NCI-H2227 (cell line): Measurements from ENCODE around the gene KRT80.

Source experiments
- DNase-seq: peaks from one replicate; lab custom pipeline; 2025; ENCODE audit not compliant: unreplicated experiment; lab: John Stamatoyannopoulos, UW

Gene KRT80

DNA sequence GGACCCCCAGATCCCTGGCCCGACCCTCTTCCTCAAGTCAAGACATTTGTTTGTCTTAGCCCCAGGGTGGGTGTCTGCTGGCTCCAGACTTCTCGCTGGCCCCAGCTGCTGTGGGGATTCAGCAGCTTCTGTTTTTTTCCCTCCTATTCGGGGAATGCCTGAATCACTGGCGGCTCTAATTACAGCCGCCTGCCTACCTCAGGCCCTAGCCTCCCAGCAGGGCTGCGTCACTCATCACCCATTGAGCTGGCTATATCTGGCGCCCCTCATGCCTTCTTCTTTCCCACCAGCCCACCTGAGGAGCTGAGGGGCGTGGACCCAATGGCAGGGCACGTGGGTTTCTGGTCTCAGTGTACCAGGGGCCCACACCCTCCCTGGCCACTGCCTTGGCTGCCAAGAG, 10.1 kb downstream of the KRT80 start:
- DNase-seq = peak; percentile 8

DNA sequence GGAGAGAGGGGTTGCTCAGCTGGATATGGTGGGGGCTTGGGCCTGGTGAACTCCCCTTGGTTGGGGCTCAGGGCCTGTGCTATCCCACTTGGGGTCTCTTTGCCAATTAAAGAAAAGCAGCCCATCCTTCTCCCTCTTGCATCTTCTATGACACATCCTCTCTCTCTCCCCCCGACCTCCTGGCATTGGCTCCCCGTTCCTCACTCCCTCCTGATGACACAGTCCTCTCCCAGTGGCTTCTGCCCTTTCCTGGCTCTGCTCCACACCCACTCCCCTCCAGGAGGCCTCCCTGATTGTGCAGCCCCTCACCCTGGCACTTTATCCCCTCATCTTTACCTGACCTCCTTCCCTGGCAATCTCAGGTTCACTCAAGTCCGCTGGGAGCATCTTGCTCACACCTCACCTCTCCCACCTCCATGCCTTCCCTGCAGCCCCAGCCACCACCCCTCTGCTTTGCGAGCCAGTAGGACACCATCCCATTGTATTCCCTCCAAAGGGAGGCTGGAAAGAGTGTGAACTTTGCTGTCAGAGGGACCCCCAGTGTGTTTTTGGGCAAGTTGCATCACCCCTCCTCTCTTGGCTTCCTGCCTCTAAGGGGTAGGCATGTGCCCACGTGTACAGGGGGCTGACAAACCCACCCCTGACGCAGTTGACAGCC, 10.7 kb downstream of the KRT80 start:
- DNase-seq = no peak

DNA sequence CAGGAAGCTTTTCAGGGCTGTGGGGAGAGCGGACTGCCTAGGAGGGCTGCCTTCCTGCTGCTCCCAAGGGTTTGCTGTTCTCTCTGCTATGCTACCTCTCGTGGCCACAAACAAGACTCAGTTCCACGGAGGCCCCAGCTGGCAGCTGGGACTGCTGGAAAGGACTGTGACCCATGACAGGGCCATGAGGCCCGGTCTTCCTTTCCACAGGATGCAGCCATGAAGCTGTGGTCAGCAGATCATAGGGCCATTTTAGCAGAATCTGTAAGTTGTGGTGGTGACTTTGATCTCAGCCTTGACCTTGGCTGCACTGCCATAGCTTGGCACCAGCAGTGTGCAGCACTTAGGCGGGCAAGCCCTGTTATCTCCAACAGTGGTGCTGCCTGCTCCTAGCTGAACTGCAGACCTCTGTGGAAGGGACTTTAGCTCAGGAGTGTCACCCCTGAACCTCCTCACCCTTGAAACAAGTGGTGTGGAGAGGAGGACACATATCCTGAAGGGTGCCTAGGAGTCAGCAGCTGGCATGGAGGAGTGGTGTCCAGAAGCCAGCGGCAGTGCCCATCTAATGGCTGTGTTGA, 12.3 kb downstream of the KRT80 start:
- DNase-seq = no peak

DNA sequence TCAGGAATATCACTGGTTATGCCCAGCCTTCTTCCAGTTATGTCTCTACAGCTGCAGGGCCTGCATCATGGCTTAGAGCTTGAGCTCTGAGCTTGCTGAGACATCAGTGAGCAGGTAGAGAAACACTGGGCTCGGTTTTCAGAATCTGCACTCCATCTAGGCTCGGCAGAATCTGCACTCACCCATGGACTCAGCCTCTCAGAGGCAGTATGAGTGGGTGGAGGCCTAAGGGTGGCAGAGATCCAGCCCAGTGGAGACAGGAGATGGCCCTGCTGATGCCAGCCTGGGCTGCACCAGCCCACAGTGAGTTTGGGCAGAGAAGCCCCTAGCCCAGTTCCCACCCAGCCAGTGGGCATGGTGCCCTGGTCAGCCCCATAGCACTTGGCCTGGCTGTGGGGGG, 12.8 kb downstream of the KRT80 start:
- DNase-seq = no peak

- no peak for DNase-seq
Measured at GRCh38 chr12:52178443-52178842, 13.4 kb downstream of the KRT80 start.

DNA sequence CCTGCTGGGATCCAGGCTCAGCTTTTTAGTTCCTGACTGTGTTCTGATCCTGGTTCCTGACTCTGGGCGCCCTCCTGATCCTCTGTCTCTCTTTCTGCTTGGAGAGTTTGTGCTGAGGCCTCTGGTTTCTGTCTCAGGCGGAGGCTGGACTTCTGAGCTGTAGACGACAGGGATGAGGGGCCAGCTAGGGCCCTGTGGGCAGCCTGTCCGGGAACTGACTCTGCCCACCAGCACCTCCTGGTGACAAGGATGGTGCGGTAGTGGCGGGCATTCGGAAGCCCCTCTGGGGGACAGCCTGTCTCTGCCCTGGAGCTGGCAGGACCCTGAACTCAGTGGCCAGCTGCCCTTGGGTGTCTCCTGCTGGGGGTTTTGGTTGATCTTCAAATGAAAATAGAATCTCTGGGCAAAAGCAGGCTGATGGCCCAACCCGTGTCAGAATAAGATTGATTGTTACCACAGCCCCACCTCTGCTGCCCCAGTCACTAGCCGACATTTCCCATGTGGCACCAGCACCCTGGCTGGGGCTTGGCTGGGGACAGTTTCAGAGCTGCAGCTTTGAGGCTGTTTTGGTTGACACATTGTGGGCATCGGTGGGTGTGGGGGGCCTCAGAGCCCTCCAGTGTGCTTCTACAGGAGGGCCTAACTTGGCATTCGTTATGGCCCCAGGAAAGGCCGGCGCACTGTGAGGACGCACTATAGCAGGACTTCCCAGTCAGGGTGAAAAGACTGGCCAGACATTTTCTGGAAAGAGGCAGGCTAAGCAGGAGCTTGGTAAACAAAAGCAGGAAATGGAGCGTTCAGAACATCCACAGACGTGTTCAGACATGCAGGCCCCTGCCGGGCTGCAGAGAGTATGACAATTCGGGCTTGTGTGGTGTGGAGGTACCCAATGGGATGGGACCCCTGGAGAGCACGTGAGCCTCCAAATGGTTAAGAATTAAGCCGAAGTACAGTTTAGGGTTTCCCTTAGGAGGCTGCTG, 16.2 kb downstream of the KRT80 start:
- peak; percentile 13 for DNase-seq

DNA sequence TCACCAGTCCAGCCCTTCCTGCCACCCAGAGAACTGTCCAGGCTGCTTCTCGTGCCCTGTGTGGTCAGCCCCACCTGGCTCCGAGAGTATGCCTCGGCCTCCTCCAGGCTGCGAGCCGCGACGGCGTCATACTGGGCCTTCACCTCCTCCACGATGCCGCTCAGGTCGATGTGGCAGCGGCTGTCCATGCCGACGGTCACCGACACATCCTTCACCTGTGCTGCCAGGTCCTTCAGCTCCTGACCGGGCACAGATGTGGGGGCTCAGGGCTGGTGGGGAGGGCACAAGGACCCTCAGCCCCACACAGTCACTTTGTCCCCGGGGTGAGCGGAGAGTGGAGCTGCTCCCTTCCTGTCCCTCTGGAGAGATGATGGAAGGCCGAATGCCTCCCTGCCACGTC, 18.3 kb downstream of the KRT80 start:
- DNase-seq = no peak

DNA sequence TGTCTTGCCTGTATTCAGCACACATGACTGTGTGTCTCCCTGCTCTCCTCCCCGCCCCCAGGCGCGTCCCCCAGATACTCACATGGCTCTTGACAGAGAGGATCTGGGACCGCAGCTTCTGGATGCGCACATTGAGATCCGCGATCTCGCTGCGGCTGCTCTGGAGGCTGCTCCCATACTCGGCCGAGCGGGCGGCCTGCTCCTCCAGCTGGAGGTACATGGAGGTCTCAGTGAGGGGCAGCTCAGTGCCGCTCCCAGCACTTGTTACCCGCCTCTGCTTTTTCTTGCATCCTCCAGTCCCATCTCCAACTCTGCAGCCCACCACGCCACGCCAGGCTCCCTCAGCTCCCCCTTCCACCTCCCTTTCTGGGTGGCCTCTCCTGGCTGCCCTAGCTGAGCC, 18.9 kb downstream of the KRT80 start:
- DNase-seq = no peak

DNA sequence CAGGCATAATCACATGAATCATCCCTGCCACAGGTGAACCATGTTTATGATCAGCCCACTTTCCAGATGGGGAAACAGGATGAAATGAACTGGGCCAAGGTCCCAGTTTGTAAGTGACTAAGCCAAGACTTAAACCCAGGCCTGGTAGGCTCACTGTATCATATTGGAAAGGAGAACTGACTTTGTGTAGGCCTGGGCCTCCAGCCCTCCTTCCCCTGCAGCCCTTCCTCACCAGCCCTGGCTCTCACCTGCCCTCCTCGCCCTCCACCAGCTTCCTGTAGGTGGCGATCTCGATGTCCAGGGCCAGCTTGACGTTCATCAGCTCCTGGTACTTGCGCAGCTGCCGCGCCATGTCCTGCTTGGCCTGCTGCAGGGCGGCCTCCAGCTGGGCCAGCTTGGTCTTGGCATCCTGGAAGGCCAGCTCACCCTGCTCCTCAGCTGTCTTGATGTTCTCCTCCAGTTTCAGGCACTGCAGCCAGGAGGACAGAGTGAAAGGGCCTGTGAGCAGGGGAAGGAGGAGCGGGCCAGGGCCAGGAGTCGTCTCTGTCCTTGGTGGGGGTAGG, 19.8 kb downstream of the KRT80 start:
- DNase-seq = no peak

DNA sequence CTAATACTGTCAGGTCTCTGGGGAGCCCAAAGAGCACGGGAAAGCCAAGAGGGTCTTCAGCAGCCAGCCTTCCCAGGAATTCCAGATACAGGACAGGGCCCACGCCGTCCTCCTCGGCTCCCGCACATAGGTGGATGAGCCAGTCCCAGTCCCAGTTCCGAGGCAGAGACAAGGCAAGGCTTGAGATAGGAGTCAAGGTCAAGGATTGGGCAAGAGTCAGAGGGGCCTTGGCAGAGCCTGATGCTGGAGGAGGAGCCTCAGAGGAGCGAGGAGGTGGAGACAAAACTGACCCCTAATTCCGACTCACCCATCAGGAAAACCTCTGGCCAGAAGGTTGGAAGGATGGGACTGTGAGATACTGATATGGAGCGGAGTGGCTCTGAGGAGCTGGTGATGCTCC, 21.0 kb downstream of the KRT80 start:
- no peak for DNase-seq

DNA sequence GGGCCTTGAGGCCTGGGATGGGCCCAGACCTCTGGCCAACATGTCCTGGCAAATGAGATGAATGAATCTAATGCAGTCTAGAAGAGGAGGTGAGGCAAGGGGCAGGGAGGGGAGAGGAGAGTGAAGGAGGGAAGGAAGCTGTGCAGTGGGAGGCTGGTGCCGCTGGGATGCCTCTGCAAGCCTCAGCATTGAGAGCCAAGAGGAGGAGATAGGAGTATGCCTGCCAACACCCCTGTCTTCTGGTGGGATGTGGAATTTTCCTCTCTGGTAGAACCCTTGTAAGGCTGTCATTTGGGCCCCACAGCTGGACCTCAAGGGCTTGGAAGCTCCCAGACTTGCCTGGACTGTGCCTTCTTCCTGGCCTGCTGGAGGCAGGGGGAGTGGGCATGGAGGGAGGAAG, 21.9 kb downstream of the KRT80 start:
- DNase-seq = no peak

DNA sequence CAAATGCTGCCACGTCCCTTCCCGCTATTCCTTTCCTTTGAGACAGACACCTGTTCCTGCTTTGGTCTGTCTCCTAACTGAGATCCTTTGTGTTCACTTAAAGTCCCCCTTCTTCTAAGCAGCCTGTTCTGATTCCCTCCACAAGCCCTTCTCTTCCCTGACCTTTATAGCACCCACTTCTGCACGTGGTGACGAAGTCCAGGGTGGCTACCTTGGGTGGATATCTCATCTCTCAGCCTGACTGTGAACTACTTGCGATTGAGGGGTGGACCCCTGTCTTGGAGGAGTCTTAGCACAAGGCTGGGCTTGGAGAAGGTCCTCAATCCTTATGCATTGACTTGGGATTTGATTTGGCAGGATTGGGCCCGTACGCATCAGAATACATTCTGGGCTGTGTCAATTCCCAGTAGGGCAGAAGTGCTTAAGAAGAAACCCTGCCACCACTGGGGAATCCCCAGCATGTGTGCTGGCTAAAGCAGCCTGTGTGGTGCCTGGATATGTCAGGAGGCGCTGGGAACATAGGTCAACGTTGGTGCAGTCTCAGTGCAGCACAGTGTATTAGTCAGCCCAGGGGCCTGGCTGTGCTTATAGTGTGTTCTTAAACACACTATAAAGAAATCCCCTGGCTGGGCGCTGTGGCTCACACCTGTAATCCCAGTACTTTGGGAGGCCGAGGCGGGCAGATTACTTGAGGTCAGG, 23.6 kb downstream of the KRT80 start:
- no peak for DNase-seq

GRCh38 chr12:52167526-52167925, 24.3 kb downstream of the KRT80 start:
- no peak for DNase-seq

DNA sequence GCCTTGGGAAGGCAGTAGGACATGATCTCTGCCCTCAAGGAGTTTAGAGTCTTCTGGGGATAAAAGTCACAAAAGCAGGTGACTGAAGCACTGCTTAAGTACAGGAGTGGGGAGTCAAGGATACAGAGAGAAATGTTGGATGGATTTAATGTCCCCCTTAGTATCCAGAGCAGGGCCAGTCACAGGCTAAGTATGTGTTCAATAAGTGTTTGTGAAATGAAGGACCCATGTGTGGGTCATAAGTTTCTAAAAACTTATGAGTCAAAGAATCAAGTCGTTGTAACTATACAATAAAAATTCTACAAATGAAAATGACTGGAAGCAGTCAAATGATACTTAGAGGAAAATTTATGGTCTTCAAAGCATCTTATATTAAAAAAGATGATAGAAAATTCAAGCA, 25.1 kb downstream of the KRT80 start:
- DNase-seq = no peak

- no peak for DNase-seq
Measured at GRCh38 chr12:52165096-52165855, 26.5 kb downstream of the KRT80 start.

DNA sequence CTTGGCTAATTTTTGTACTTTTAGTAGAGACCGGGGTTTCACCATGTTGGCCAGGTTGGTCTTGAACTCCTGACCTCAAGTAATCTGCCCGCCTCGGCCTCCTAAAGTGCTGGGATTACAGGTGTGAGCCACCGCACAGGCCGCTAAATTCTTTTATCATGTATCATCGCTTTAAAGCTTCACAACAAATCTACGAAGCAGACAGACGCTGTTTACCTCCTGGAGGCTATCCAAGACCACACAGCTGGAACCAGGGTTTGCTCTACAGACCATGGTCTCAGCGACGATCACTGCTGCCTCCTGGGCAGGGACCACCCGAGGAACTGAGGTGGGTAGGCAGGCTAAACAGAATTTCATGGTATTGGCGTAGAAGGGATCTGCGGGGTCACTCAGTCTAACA, 27.2 kb downstream of the KRT80 start:
- no peak for DNase-seq

- no peak for DNase-seq
Measured at GRCh38 chr12:52162981-52163380, 28.8 kb downstream of the KRT80 start.

DNA sequence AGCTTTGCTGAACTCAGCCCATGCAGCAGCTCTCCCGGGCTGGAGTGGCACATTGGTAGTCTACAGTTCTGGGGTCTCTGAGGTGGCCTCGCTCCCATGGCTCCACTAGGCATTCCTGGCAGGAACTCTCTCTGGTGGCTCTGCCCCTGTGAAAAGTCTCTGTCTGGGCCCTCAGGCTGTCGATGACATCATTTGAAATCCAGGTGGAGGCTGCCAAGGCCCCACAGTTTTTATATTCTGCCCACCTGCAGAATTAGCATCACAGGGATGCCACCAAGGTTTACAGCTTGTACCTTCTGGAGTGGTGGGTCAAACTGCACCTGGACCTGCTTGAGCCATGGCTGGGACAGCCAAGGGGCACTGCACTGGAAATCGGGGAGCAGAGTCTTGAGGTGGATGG, 31.6 kb downstream of the KRT80 start:
- DNase-seq = no peak

DNA sequence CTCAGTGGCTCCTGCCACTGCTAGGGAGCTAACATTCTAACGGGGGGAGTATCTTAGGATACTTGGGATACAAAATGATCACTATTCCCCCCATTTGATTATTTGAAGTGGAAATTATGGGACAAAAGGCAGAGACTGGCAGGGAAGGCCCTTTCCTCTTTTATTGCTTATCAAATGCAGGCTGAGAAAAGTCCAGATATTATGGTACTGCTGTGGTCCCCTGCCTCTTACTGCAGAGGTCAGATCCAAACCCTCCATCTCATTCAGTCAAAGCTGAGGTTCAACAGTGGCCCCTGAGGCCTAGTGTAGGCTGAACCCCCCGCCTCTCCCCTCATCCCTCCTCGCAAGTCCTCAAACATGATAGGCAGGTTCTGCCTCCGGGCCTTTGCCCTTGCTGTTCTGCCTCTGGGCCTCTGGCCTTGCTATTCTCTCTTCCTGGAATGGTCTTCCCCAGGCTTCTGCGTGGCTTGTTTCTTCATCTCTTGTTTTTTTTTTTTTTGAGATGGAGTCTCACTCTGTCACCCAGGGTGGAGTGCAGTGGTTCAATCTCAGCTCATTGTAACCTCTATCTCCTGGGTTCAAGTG, 34.2 kb downstream of the KRT80 start:
- no peak for DNase-seq
